SU-DHL-6 (cell line): ENCODE measurements around the gene PLCZ1.

Source experiments
- H2AFZ ChIP-seq: fragments of 200-600 bp; sonication (generic); 2 replicates; pipeline ENCODE4 v1.6.1; 2014; ENCODE audit warnings: low read depth, mild to moderate bottlenecking, moderate library complexity, mixed read lengths, antibody characterized with exemption, low read length; ENCODE audit not compliant: severe bottlenecking
- H3F3A ChIP-seq: fragments of 200-600 bp; shearing (Covaris generic); 2 replicates; pipeline ENCODE4 v1.6.0; 2016; ENCODE audit warnings: antibody characterized with exemption, mild to moderate bottlenecking; ENCODE audit not compliant: insufficient read depth
- H3K27ac ChIP-seq: fragments of 200-600 bp; sonication (generic); 2 replicates; pipeline ENCODE4 v1.5.1; 2016; ENCODE audit warnings: low read depth, mild to moderate bottlenecking, low read length, moderate library complexity, mixed read lengths
- H3K27me3 ChIP-seq: fragments of 200-600 bp; sonication (generic), shearing (Covaris generic); 2 replicates; pipeline ENCODE4 v1.6.0; 2014; ENCODE audit warnings: mild to moderate bottlenecking, low read length
- H3K36me3 ChIP-seq: fragments of 200-600 bp; sonication (generic); 2 replicates; pipeline ENCODE4 v1.6.1; 2014; ENCODE audit warnings: mild to moderate bottlenecking, low read length, mixed read lengths
- H3K4me2 ChIP-seq: fragments of 300-600, 200-600 bp; shearing (Covaris generic), sonication (generic); 2 replicates; pipeline ENCODE4 v1.6.0; 2014; ENCODE audit warnings: low read length, low read depth, mild to moderate bottlenecking; ENCODE audit not compliant: poor library complexity, severe bottlenecking
- H3K4me3 ChIP-seq: fragments of 200-600 bp; sonication (generic); 2 replicates; pipeline ENCODE4 v1.5.1; 2014; ENCODE audit warnings: antibody characterized with exemption, low read length, mild to moderate bottlenecking, mixed read lengths; ENCODE audit not compliant: insufficient read depth, poor library complexity, severe bottlenecking
- H3K79me2 ChIP-seq: fragments of 200-600 bp; sonication (generic); 2 replicates; pipeline ENCODE4 v1.6.1; 2014; ENCODE audit warnings: mild to moderate bottlenecking, low read length, moderate library complexity; ENCODE audit not compliant: insufficient read depth
- H3K9ac ChIP-seq: fragments of 200-600 bp; sonication (generic); 2 replicates; pipeline ENCODE4 v1.7.0; 2014; ENCODE audit warnings: mild to moderate bottlenecking, low read length
- H3K9me2 ChIP-seq: fragments of 200-600 bp; sonication (generic); replicated peaks from 2 replicates; pipeline ENCODE4 v1.6.1; 2014; ENCODE audit warnings: low read length; ENCODE audit not compliant: insufficient read depth
- H3K9me3 ChIP-seq: fragments of 200-600 bp; sonication (generic); 2 replicates; pipeline ENCODE4 v1.6.1; 2014; ENCODE audit warnings: low read length, mixed read lengths; ENCODE audit not compliant: insufficient read depth
- H4K20me1 ChIP-seq: fragments of 200-600 bp; sonication (generic); 2 replicates; pipeline ENCODE4 v1.6.1; 2014; ENCODE audit warnings: low read depth, mild to moderate bottlenecking, antibody characterized with exemption, low read length, moderate library complexity, mixed read lengths
- CTCF ChIP-seq: fragments of 200-600 bp; sonication (generic); IDR thresholded peaks from one replicate; pipeline ENCODE4 v1.5.1; 2017; ENCODE audit warnings: antibody characterized with exemption, mild to moderate bottlenecking, low read length, moderate library complexity; ENCODE audit not compliant: insufficient read depth, poor library complexity, severe bottlenecking
- EZH2phosphoT487 ChIP-seq: fragments of 200-600 bp; sonication (generic), shearing (Covaris generic); conservative IDR thresholded peaks from 2 replicates; pipeline ENCODE4 v1.6.1; 2018; ENCODE audit warnings: mild to moderate bottlenecking, antibody characterized with exemption, low read length, moderate library complexity, mixed read lengths

The PLCZ1 gene

GRCh38 chr12:18651525-18651924 is 86.3 kb downstream of the PLCZ1 start:
- Histone ChIP-seq H3K9me3 (no peaks in the 10 kb centered on the region), H3K4me2 (no peak overlapping the region), H4K20me1 (no peaks in the 10 kb centered on the region), H3K36me3 (no peaks in the 10 kb centered on the region), H3F3A (no peaks in the 10 kb centered on the region), H2AFZ (no peak overlapping the region), H3K27ac (no peak overlapping the region), H3K79me2 (no peaks in the 10 kb centered on the region), H3K9ac (no peak overlapping the region), H3K27me3 (no peaks in the 10 kb centered on the region), H3K9me2 (no peaks in the 10 kb centered on the region), H3K4me3 (no peak overlapping the region)
- TF ChIP-seq EZH2phosphoT487 (no peak), CTCF (no peak)

GRCh38 chr12:18646286-18646890 is 91.4 kb downstream of the PLCZ1 start:
- Histone ChIP-seq H3K4me2 (no peak overlapping the region), H3F3A (no peaks in the 10 kb centered on the region), H4K20me1 (no peaks in the 10 kb centered on the region), H3K9ac (no peak overlapping the region), H3K36me3 (no peaks in the 10 kb centered on the region), H3K4me3 (no peak overlapping the region), H3K79me2 (no peaks in the 10 kb centered on the region), H3K9me2 (no peaks in the 10 kb centered on the region), H3K9me3 (no peaks in the 10 kb centered on the region), H3K27me3 (no peaks in the 10 kb centered on the region), H2AFZ (no peak overlapping the region), H3K27ac (no peak overlapping the region)
- no peak for TF ChIP-seq CTCF
- TF ChIP-seq EZH2phosphoT487, result no peak

GRCh38 chr12:18644564-18644963 is 93.2 kb downstream of the PLCZ1 start:
- no peaks in the 10 kb centered on the region for H3K36me3 ChIP-seq
- no peak overlapping the region for H3K4me3 ChIP-seq
- no peaks in the 10 kb centered on the region for H3F3A ChIP-seq
- H3K9me2 ChIP-seq, result no peaks in the 10 kb centered on the region
- no peak overlapping the region for H3K27ac ChIP-seq
- TF ChIP-seq EZH2phosphoT487, result no peak
- TF ChIP-seq CTCF, result no peak
- no peaks in the 10 kb centered on the region for H3K79me2 ChIP-seq
- no peak overlapping the region for H3K9ac ChIP-seq
- no peak overlapping the region for H3K4me2 ChIP-seq
- H2AFZ ChIP-seq, result no peak overlapping the region
- no peaks in the 10 kb centered on the region for H4K20me1 ChIP-seq
- H3K9me3 ChIP-seq, result no peaks in the 10 kb centered on the region
- no peaks in the 10 kb centered on the region for H3K27me3 ChIP-seq
